Measurements from ENCODE around the gene ACTRT2.

The ACTRT2 gene

DNA sequence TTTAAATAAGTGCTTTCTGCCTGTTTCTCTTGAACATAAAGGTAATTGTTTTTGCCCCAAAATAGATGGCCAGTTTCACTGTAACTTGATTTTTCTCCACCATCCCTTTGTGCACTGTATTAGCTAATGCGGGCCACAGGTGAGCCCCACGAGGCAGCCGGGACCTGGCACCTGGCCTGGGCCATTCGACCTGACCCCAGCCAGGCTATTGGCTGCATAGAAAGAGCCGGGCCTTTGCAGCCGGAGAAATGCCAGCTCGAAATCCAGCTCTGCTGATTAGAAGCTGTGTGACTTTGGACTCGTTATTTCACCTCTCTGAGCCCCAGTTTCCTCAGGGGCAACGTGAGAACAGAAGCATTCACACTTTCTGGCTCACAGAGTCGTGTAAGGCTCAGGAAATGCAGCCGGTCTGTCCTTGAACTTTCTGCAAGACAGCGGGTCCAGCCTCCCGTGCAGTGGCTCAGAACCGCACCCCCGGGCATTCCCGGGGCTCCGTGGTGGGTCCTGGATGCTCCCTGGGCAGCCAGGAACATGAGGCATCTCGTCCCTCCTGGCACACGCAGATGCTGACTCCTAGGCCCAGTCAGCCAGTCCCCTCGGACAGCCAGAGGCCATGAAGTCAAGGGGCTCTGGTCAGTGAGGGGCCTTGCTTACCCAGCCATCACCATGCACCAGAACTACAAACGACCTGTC lies 37.4 kb upstream of the ACTRT2 start:
- DNase-seq = no peak

DNA sequence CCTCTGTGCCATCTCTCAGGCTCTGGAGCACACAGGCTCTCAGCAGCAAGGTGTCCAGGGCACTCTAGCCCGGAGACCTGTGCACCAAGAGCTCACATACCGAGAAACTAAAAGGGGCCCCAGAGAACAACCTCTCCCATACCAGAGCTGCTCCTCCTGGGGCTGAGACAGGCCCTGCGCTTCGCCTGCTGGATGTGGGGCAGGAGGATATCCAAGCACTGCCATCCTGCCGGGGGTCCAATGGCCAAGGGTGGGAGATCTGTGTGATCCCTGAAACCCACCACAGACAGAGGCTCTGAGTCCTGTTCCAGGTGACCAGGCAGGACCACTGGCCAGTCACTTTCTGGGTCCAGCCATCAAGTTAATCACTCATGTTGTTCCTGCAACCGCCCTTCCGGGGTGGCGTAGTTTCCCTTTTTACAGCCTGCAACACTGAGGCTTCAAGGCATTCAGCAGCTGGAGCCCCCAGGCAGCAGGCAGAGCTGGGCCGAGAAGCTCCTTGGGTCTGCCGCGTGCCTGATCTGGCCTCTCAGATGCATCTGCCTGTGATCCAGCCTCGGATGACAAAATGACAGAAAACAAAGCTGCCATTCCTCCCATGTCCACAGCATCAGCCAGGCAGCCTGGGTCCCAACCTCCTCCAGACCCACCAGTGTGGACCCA lies 36.7 kb upstream of the ACTRT2 start:
- DNase-seq = no peak

GRCh38 chr1:2985067-2985561 lies 36.2 kb upstream of the ACTRT2 start:
- no peak for DNase-seq

DNA sequence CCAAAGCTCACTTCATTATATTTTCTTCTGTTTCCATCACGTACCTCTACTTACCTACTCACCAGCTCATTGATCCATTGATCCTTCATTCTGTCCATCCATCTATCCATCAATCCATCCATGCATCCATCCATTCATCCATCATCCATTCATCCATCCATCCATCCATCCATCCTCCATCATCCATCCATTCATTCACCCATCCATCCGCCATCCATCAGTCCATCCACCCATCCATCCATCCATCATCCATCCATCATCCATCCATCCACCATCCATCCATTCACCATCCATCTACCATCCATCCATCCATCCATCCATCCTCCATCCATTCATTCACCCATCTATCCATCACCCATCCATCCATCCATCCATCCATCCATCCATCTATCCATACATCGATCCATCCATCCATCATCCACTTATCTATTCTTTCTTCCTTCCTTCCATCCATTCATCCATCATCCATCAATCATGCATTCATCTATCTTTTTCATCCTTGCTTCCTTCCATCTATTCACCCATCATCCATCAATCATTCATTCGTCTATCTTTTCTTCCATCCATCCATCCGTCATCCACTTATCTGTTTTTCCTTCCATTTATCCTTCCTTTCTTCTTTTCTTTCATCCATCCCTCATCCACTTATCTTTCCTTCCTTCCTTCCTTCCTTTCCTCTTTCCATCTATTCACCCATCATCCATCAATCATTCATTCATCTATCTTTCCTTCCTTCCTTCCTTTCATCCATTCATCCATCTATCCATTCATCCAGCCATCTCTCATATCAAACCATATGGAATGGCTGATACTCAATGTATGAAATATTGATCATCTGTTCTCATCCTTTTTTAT lies 35.3 kb upstream of the ACTRT2 start:
- DNase-seq = no peak

- DNase-seq = no peak
Measured at GRCh38 chr1:2986549-2987305, 34.5 kb upstream of the ACTRT2 start.

DNA sequence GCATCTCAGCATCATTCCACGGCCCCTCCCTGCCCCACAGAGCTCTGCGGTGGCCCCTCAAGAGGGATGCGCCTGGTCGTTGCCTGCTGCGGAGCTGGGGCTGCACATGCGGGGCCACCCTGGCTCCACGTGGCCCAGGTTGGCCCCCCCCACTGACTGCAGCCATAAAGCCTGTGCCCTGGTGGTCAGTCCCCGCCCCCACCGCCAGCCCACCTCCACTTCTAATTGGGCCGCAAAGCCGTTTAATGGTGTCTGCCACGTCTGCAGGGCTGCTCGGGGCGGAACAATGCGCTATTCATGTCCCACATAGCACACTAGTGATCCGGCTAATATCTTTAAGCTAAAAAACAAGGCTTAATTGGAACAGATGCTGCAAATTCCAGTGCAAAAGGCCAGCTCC lies 33.5 kb upstream of the ACTRT2 start:
- DNase-seq = no peak

DNA sequence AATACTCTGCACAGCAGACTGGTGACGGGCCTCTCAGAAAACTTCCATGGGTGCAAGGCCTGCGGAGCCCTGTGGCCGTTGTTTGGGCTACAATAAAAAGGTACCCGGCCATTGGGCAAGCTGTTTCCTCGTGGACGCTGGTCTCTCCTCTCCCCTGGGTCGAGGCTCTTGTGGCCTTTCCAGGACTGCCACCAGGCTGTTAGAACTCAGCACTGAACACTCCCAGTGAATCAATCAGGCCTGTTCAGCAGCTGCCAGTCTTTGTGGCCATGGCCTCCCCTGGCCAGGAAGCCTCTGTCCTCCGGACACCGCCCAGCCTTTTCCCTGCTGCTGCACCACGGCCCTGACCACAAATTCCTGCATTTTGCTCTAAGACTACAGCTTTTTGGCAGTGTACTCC lies 33.0 kb upstream of the ACTRT2 start:
- no peak for DNase-seq

GRCh38 chr1:2989185-2989584 lies 32.1 kb upstream of the ACTRT2 start:
- no peak for DNase-seq

DNA sequence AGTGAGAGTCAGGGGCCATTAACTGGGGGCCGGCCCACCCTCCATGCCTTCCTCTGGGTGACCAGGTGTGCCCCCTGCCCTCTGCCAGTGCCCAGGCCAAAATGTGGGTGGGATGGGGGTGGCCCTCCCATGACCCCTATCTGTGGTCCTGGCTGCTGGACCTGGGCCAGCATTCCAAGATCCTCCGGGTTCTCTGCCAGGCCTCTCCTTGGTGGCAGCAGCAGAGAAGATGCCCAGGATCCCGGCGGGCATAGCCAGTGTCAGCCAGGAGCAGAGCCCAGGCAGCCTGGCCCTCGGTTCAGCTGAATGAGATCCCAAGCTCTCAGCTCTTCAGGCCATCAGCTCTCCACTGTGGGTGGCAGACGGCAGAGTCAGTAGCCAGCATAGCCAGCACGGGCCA lies 31.3 kb upstream of the ACTRT2 start:
- no peak for DNase-seq

DNA sequence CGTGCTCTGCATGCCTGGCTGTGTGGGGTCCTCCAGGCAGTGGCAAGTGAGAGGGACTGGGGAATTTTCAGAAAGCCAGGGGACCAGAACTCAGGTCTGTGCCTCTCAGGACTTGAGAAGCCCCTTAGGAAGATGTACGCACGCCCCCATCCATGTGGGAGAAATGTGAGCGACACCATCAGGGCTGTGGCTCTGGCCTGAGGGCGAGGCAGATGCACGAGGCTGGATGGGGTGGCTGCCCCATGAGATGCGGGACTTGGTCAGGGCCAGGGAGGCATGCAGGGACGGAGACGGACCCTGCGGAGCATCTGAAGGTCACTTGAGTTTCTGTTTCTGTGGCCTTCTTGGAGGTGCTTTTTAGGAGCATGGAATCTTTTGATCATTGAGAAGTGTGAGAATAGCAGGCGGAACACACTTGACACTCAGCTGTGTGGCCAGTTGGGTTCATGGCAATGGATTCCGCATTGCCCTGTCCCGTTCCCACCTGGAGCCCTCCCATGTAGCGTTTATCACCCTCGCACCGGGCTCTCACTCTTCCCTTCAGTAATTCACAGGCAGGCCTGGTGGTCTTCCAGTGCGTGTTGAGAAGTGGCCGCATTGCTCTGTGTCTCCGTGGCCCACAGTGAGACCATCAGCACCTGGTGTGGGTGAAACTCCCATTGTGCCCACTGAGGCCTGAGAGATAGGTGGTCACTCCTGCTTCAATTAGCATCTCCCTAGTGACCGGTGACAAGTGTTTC lies 30.7 kb upstream of the ACTRT2 start:
- no peak for DNase-seq

DNA sequence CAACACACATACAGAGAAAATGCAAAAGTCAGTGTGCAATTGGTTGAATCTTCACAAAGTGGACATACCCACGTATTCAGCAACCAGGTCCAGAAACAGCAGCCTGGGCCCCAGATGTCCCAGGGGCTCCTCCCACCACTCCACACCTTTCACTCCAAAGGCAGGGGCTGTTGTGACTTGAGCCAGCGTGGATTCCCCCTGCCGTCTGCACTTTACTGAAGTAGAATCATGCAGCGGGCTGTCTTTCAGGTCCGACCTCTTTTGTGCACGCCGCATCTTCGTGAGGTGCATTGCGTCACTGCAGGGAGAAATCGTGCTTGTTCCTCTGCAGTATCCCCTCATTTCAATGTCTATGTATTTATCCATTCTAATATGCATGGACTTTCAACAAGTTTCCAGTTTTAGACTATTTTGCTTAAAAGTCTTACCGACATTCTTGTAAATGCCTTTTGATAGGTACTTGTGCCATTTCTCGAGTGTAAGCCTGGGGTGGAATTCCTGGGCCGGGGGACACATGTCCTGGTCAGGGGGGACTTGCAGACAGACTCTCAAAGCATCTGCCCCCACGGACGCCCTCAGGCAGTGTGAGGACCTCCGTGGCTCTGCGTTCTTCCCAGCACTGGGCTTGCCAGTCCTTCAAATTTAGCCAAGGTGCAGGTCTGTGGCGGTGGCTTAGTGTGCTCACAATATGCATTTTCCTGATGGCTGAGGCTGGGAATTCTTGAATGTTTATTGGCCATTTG lies 29.3 kb upstream of the ACTRT2 start:
- no peak for DNase-seq

DNA sequence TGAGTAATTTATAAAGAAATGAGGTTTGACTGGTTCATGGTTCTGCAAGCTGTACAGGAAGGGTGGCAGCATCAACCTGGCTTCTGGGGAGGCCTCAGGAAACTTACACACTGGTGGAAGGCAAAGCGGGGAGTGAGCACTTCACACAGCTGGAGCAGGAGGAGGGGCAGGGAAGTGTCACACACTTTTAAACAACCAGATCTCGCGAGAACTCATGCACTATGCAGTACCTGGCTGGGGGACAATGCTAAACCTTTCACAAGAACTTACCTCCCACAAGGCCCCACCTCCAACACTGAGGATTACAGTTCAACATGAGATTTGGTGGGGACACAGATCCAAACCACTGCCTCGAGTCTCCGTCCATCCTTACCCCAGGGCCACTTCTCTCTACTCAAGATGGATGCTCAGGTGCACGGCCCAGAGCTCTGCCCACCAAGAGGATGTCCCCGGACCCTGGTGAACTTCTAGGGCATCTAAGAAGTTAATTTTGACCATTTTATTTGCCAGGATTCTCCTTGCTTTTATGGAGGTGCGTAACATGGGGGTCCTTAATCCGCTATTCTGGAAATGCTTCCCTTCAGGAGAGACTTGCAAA lies 22.7 kb upstream of the ACTRT2 start:
- no peak for DNase-seq

DNA sequence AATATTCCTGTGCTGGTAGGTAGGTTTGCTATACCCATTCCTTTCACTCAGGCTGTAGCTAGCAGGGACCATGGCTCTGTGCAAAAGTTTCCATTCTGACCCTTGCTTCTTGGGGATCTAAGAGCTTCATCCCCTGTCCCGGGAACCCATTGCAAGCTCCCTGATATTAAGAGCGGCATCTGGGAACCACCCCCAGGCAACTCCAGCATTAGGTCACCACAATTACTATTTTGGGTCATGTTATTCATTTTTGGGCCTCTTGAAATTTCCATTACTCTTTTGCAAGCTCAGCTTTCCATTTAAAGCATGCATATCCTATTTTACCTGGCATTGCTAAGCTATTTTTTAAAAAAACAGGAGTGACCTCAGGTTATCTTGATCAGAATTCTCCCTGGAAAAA lies 22.1 kb upstream of the ACTRT2 start:
- no peak for DNase-seq

- DNase-seq = no peak
Measured at GRCh38 chr1:2999571-2999970, 21.7 kb upstream of the ACTRT2 start.

- DNase-seq = no peak
Measured at GRCh38 chr1:3000214-3000613, 21.1 kb upstream of the ACTRT2 start.

DNA sequence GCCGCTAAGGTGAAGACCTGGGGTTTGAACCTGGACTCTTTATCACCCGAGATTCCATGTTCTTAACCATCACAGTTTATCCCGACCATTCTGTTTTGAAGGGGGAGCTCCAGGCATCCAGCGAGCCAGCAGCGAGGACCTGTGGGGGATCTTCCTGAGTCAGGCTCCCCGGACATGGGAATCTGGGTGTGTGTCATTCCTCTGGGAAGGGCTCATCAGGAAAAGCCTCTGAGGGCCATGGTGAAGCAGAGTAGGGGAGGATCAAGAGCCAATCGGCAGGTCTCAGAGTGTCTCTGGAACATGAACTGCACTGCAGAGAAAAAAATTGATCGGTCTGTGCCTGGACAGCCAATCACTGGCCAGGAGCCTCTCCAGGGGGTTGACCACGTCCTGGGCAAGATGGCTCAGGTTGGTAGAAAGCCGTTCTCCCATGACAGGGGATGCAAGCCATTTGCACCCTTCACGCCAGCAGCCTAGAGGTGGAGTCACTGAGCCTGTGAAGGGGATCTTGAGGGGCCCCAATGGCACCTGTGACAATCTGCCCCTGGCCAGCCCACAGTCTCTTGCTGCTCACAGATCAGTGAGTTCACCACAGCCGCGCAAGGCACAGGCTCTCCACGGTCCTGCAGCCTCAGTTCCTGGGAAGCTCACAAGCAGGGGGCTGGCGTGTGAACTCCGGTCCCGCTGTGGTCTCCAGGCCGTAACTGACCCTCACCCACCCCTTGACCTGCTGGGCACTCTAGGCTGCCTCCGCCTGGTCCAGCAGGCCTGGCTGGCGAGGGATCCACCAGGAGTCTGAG lies 20.4 kb upstream of the ACTRT2 start:
- no peak for DNase-seq

- DNase-seq = no peak
Measured at GRCh38 chr1:3001471-3002348, 19.6 kb upstream of the ACTRT2 start.

- no peak for DNase-seq
Measured at GRCh38 chr1:3002349-3003038, 18.8 kb upstream of the ACTRT2 start.

Data from bone marrow (tissue), 2 donors.